GM23338 (cell line): Measurements from ENCODE around the gene ATF6.

ENCODE experiments used
- CREB1 ChIP-seq: fragments of 250-450 bp; sonication (Bioruptor Pico); IDR thresholded peaks from 2 replicates; pipeline ENCODE4 v1.5.0; 2020; ENCODE audit warnings: low read depth, mild to moderate bottlenecking, moderate library complexity
- EZH2 ChIP-seq: fragments of 200-600 bp; sonication (generic); IDR thresholded peaks from one replicate; pipeline ENCODE4 v1.8.0; 2017; ENCODE audit warnings: antibody characterized with exemption, mild to moderate bottlenecking, low read depth; ENCODE audit not compliant: unreplicated experiment
- EZH2phosphoT487 ChIP-seq: fragments of 200-600 bp; sonication (generic); IDR thresholded peaks from one replicate; pipeline ENCODE4 v1.8.1; 2018; ENCODE audit warnings: antibody characterized with exemption; ENCODE audit not compliant: unreplicated experiment
- JUNB ChIP-seq: IDR thresholded peaks from one replicate; pipeline ENCODE4 v1.6.1; 2016; ENCODE audit warnings: antibody characterized with exemption; ENCODE audit not compliant: unreplicated experiment
- NANOG ChIP-seq: IDR thresholded peaks from 2 replicates; pipeline ENCODE4 v1.6.1; 2016; ENCODE audit warnings: antibody characterized with exemption, borderline replicate concordance
- POLR2AphosphoS5 ChIP-seq: IDR thresholded peaks from 2 replicates; pipeline ENCODE4 v1.6.1; 2016; ENCODE audit warnings: antibody characterized with exemption, low read depth
- STAT1 ChIP-seq: IDR thresholded peaks from one replicate; pipeline ENCODE4 v1.6.1; 2016; ENCODE audit warnings: antibody characterized with exemption; ENCODE audit not compliant: unreplicated experiment
- ZNF114 ChIP-seq: fragments of 250-450 bp; sonication (Bioruptor Pico); IDR thresholded peaks from 2 replicates; pipeline ENCODE4 v1.5.0; 2020; ENCODE audit warnings: mild to moderate bottlenecking, moderate library complexity
- ZNF331 ChIP-seq: fragments of 250-450 bp; sonication (Bioruptor Pico); IDR thresholded peaks from 2 replicates; pipeline ENCODE4 v1.5.0; 2020; ENCODE audit warnings: low read depth, mild to moderate bottlenecking, moderate library complexity
- TF ChIP-seq, protein P1 (sequence below), 2 experiments: fragments of 200-600 bp in 1 of 2; sonication (generic) in 1 of 2; conservative IDR thresholded peaks; 2 replicates each; pipeline versions ENCODE4 v1.5.1 to v1.6.1; 2016 to 2017; ENCODE audit warnings: antibody characterized with exemption in 2 of 2, low read depth in 2 of 2, mild to moderate bottlenecking in 2 of 2, moderate library complexity in 1 of 2
- TF ChIP-seq, protein P2 (sequence below): IDR thresholded peaks from one replicate; pipeline ENCODE4 v1.6.1; 2018; ENCODE audit warnings: antibody characterized with exemption; ENCODE audit not compliant: unreplicated experiment
- TF ChIP-seq, protein P3 (sequence below): IDR thresholded peaks from 2 replicates; pipeline ENCODE4 v1.6.1; 2016; ENCODE audit warnings: antibody characterized with exemption
- TF ChIP-seq, protein P4 (sequence below): fragments of 250-450 bp; sonication (Bioruptor Pico); IDR thresholded peaks from 2 replicates; pipeline ENCODE4 v1.5.0; 2020; ENCODE audit warnings: mild to moderate bottlenecking, moderate library complexity

DNA sequence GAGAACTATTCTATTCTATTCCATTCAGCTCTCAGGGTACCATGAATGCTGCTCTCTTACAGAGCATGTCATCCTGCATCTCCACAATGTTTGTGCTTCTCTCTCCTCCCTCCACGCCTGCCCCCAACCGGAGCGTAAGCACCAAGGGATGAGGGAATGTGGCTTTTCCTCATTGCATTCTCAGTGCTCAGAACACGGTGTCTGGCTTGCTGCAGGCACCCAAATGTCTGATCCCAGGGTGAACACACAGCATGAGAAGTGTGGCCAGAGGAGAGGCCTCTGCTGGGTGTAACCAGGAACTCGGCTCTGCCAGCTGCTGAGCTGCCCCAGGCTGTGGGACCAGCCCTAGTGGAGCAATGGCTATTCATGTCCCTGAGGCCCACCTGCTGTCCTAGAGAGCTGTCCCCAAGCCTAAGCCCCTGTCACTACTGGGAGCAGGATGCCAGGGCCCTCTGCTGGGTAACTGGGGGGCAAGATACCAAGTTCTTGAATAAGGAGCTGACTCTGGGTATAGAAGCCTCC is 219.2 kb downstream of the ATF6 start:
- TF ChIP-seq, protein P1, sequence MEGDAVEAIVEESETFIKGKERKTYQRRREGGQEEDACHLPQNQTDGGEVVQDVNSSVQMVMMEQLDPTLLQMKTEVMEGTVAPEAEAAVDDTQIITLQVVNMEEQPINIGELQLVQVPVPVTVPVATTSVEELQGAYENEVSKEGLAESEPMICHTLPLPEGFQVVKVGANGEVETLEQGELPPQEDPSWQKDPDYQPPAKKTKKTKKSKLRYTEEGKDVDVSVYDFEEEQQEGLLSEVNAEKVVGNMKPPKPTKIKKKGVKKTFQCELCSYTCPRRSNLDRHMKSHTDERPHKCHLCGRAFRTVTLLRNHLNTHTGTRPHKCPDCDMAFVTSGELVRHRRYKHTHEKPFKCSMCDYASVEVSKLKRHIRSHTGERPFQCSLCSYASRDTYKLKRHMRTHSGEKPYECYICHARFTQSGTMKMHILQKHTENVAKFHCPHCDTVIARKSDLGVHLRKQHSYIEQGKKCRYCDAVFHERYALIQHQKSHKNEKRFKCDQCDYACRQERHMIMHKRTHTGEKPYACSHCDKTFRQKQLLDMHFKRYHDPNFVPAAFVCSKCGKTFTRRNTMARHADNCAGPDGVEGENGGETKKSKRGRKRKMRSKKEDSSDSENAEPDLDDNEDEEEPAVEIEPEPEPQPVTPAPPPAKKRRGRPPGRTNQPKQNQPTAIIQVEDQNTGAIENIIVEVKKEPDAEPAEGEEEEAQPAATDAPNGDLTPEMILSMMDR (conservative IDR thresholded peaks at IDR 0.05; ENCODE audit: low read depth in 2 of 2) = no peak
- TF ChIP-seq NANOG (no peak), EZH2 (no peak), POLR2AphosphoS5 (no peak), STAT1 (no peak), EZH2phosphoT487 (no peak), JUNB (no peak), CREB1 (no peak), ZNF114 (no peak), ZNF331 (CRISPR knock-in tag) (no peak)
- TF ChIP-seq, protein P2, sequence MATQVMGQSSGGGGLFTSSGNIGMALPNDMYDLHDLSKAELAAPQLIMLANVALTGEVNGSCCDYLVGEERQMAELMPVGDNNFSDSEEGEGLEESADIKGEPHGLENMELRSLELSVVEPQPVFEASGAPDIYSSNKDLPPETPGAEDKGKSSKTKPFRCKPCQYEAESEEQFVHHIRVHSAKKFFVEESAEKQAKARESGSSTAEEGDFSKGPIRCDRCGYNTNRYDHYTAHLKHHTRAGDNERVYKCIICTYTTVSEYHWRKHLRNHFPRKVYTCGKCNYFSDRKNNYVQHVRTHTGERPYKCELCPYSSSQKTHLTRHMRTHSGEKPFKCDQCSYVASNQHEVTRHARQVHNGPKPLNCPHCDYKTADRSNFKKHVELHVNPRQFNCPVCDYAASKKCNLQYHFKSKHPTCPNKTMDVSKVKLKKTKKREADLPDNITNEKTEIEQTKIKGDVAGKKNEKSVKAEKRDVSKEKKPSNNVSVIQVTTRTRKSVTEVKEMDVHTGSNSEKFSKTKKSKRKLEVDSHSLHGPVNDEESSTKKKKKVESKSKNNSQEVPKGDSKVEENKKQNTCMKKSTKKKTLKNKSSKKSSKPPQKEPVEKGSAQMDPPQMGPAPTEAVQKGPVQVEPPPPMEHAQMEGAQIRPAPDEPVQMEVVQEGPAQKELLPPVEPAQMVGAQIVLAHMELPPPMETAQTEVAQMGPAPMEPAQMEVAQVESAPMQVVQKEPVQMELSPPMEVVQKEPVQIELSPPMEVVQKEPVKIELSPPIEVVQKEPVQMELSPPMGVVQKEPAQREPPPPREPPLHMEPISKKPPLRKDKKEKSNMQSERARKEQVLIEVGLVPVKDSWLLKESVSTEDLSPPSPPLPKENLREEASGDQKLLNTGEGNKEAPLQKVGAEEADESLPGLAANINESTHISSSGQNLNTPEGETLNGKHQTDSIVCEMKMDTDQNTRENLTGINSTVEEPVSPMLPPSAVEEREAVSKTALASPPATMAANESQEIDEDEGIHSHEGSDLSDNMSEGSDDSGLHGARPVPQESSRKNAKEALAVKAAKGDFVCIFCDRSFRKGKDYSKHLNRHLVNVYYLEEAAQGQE = no peak
- TF ChIP-seq, protein P3, sequence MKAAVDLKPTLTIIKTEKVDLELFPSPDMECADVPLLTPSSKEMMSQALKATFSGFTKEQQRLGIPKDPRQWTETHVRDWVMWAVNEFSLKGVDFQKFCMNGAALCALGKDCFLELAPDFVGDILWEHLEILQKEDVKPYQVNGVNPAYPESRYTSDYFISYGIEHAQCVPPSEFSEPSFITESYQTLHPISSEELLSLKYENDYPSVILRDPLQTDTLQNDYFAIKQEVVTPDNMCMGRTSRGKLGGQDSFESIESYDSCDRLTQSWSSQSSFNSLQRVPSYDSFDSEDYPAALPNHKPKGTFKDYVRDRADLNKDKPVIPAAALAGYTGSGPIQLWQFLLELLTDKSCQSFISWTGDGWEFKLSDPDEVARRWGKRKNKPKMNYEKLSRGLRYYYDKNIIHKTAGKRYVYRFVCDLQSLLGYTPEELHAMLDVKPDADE = no peak
- TF ChIP-seq, protein P4, sequence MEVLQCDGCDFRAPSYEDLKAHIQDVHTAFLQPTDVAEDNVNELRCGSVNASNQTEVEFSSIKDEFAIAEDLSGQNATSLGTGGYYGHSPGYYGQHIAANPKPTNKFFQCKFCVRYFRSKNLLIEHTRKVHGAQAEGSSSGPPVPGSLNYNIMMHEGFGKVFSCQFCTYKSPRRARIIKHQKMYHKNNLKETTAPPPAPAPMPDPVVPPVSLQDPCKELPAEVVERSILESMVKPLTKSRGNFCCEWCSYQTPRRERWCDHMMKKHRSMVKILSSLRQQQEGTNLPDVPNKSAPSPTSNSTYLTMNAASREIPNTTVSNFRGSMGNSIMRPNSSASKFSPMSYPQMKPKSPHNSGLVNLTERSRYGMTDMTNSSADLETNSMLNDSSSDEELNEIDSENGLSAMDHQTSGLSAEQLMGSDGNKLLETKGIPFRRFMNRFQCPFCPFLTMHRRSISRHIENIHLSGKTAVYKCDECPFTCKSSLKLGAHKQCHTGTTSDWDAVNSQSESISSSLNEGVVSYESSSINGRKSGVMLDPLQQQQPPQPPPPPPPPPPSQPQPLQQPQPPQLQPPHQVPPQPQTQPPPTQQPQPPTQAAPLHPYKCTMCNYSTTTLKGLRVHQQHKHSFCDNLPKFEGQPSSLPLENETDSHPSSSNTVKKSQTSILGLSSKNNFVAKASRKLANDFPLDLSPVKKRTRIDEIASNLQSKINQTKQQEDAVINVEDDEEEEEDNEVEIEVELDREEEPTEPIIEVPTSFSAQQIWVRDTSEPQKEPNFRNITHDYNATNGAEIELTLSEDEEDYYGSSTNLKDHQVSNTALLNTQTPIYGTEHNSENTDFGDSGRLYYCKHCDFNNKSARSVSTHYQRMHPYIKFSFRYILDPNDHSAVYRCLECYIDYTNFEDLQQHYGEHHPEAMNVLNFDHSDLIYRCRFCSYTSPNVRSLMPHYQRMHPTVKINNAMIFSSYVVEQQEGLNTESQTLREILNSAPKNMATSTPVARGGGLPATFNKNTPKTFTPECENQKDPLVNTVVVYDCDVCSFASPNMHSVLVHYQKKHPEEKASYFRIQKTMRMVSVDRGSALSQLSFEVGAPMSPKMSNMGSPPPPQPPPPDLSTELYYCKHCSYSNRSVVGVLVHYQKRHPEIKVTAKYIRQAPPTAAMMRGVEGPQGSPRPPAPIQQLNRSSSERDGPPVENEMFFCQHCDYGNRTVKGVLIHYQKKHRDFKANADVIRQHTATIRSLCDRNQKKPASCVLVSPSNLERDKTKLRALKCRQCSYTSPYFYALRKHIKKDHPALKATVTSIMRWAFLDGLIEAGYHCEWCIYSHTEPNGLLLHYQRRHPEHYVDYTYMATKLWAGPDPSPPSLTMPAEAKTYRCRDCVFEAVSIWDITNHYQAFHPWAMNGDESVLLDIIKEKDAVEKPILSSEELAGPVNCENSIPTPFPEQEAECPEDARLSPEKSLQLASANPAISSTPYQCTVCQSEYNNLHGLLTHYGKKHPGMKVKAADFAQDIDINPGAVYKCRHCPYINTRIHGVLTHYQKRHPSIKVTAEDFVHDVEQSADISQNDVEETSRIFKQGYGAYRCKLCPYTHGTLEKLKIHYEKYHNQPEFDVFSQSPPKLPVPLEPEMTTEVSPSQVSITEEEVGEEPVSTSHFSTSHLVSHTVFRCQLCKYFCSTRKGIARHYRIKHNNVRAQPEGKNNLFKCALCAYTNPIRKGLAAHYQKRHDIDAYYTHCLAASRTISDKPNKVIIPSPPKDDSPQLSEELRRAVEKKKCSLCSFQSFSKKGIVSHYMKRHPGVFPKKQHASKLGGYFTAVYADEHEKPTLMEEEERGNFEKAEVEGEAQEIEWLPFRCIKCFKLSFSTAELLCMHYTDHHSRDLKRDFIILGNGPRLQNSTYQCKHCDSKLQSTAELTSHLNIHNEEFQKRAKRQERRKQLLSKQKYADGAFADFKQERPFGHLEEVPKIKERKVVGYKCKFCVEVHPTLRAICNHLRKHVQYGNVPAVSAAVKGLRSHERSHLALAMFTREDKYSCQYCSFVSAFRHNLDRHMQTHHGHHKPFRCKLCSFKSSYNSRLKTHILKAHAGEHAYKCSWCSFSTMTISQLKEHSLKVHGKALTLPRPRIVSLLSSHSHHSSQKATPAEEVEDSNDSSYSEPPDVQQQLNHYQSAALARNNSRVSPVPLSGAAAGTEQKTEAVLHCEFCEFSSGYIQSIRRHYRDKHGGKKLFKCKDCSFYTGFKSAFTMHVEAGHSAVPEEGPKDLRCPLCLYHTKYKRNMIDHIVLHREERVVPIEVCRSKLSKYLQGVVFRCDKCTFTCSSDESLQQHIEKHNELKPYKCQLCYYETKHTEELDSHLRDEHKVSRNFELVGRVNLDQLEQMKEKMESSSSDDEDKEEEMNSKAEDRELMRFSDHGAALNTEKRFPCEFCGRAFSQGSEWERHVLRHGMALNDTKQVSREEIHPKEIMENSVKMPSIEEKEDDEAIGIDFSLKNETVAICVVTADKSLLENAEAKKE (CRISPR knock-in tag) = no peak
